Stimulated activated CD4-positive, alpha-beta T cell treated with anti-CD3 and anti-CD28 coated beads, Interleukin-12 subunit alpha, Interleukin-12 subunit beta, amount 100 ng/mL, for 24 hours (primary cell): ENCODE data around the gene MELTF.
"Not testable (repeated sequence)": the region's sequence is repeated elsewhere in the genome, so short reads cannot be mapped to it uniquely, and the experiment has no call there.

Source experiments
- DNase-seq, 2 experiments: peaks; one replicate each; pipeline ENCODE4 v3.0.0-alpha.2; 2020; ENCODE audit warnings: low read depth in 2 of 2

Gene MELTF

GRCh38 chr3:197029511-197030167 is at the start of gene MELTF:
TSS of gene MELTF (minus strand) at chr3:197029817. CDS start at chr3:197029702, 115 bp downstream.
- peak; percentile 27 to 66 for DNase-seq

- no peak for DNase-seq
Observed at GRCh38 chr3:197076415-197076814, 46.8 kb upstream of the MELTF start.

- no peak for DNase-seq
Observed at GRCh38 chr3:197068077-197068476, 38.5 kb upstream of the MELTF start.

GRCh38 chr3:197064771-197065170 is 35.2 kb upstream of the MELTF start:
- no peak for DNase-seq

GRCh38 chr3:197062446-197062845 is 32.8 kb upstream of the MELTF start:
- DNase-seq, result no peak

GRCh38 chr3:197051637-197052036 is 22.0 kb upstream of the MELTF start:
- DNase-seq, result not testable (repeated sequence)

- DNase-seq, result no peak
Observed at GRCh38 chr3:197050511-197050910, 20.9 kb upstream of the MELTF start.

- DNase-seq, result no peak
Observed at GRCh38 chr3:197042539-197042938, 12.9 kb upstream of the MELTF start.

GRCh38 chr3:197041875-197042488 is 12.4 kb upstream of the MELTF start:
- no peak for DNase-seq

- no peak for DNase-seq
Observed at GRCh38 chr3:197040658-197041057, 11.0 kb upstream of the MELTF start.

GRCh38 chr3:197038679-197039462 is 9.3 kb upstream of the MELTF start:
- no peak for DNase-seq

- DNase-seq, result no peak
Observed at GRCh38 chr3:197035577-197035976, 6.0 kb upstream of the MELTF start.

GRCh38 chr3:197034778-197035177 is 5.2 kb upstream of the MELTF start:
- not testable (repeated sequence) for DNase-seq

GRCh38 chr3:197033764-197034163 is 4.1 kb upstream of the MELTF start:
- DNase-seq, result not testable (repeated sequence)

- DNase-seq, result peak in 1 of 2 experiments; percentile 24
Observed at GRCh38 chr3:197031315-197032285, 2.0 kb upstream of the MELTF start.

GRCh38 chr3:197030379-197031314 is 1.0 kb upstream of the MELTF start:
- no peak for DNase-seq

- no peak for DNase-seq
Observed at GRCh38 chr3:197028728-197029510, 698 bp downstream of the MELTF start.

- no peak for DNase-seq
Observed at GRCh38 chr3:197027896-197028727, 1.5 kb downstream of the MELTF start.
